PFSK-1 (cell line): ENCODE data around the gene LHX4.

ENCODE experiments used
- POLR2AphosphoS5 ChIP-seq: IDR thresholded peaks from 2 replicates; pipeline ENCODE4 v1.6.1; 2012; ENCODE audit warnings: low read depth, mild to moderate bottlenecking, control low read depth, low read length, moderate library complexity
- TAF1 ChIP-seq: IDR thresholded peaks from 2 replicates; pipeline ENCODE4 v1.6.1; 2012; ENCODE audit warnings: low read length, control low read depth, borderline replicate concordance; ENCODE audit not compliant: insufficient read depth

DNA sequence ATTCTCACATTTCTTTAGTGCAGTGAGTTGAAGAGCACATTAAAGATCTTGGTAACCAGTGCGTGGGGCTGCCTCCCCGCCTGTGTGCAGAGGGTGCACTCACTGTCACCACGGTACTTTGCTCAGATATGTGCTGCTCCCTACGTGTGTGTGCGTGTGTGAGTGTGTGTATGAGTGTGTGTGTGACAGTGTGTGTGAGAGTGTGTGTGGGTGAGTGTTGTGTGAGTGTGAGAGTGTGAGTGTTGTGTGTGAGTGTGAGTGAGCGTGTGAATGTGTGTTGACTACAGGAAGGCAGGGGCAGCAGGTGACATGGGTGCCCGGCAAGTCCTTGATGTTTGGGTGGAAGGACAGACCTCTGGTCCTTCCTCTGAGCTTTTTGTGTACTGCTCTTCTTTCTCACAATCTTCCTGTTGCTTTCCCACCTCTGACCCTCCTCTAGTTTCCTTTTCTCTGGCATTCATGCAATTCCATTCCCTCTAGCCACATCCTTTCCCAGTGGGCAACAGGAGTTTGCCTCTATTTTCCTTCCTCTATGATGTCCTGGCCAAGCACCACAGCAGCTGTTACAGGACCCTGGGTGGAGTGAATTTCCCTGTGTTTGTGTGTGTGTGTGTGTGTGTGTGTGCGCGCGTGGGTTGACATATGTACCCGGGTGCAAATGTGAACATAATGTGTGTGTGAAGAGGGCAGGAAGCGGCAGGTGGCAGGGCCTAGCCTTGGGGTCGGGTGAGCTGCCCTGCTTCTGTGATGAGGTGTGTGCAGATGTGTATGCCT is 19.8 kb downstream of the LHX4 start:
- TF ChIP-seq POLR2AphosphoS5 = no peak
- no peak for TF ChIP-seq TAF1
